ENCODE data around the gene LBX1. TPM values are rescaled to one million over a fixed set of nuclear protein-coding genes. Genes with fewer than 3 reads are reported as not detected.

The LBX1 gene
- total RNA-seq, 1 donor from 2014 or later: 4.7 TPM

- Mint-ChIP-seq H3K9me3 (no peaks in the 10 kb centered on the region), H3K4me3 (peak overlapping the region; percentile 47), H3K27me3 (peaks cover 98% of the 10 kb centered on the region), H3K36me3 (no peaks in the 10 kb centered on the region), H3K27ac (no peak overlapping the region), H3K4me1 (ENCODE audit: unreplicated experiment) (peaks cover 18% of the 10 kb centered on the region)
- no peak for TF ChIP-seq CTCF (conservative IDR thresholded peaks at IDR 0.05)
- no peak for DNase-seq (ENCODE audit: extremely low spot score, unreplicated experiment)
These were observed 6.5 kb upstream of the LBX1 start for GRCh38 chr10:101235766-101236165.

GRCh38 chr10:101234333-101234732 lies 5.1 kb upstream of the LBX1 start:
- no peaks in the 10 kb centered on the region for H3K9me3 Mint-ChIP-seq
- no peak for DNase-seq (ENCODE audit: extremely low spot score, unreplicated experiment)
- no peaks in the 10 kb centered on the region for H3K36me3 Mint-ChIP-seq
- no peak overlapping the region for H3K27ac Mint-ChIP-seq
- H3K4me3 Mint-ChIP-seq: no peak overlapping the region
- H3K27me3 Mint-ChIP-seq: peaks cover 97% of the 10 kb centered on the region
- peaks cover 22% of the 10 kb centered on the region for H3K4me1 Mint-ChIP-seq (ENCODE audit: unreplicated experiment)
- no peak for TF ChIP-seq CTCF (conservative IDR thresholded peaks at IDR 0.05)

GRCh38 chr10:101233863-101234262 lies 4.6 kb upstream of the LBX1 start:
- Mint-ChIP-seq H3K4me3 (no peak overlapping the region), H3K27me3 (peaks cover 96% of the 10 kb centered on the region), H3K4me1 (ENCODE audit: unreplicated experiment) (peaks cover 22% of the 10 kb centered on the region), H3K36me3 (no peaks in the 10 kb centered on the region), H3K27ac (no peak overlapping the region), H3K9me3 (no peaks in the 10 kb centered on the region)
- no peak for TF ChIP-seq CTCF (conservative IDR thresholded peaks at IDR 0.05)
- no peak for DNase-seq (ENCODE audit: extremely low spot score, unreplicated experiment)

GRCh38 chr10:101233443-101233842 lies 4.2 kb upstream of the LBX1 start:
- no peak for TF ChIP-seq CTCF (conservative IDR thresholded peaks at IDR 0.05)
- H3K4me3 Mint-ChIP-seq: no peak overlapping the region

GRCh38 chr10:101231912-101232689 lies 2.8 kb upstream of the LBX1 start:
- Mint-ChIP-seq H3K36me3 (no peaks in the 10 kb centered on the region), H3K4me3 (peak overlapping the region; percentile 3), H3K9me3 (no peaks in the 10 kb centered on the region), H3K27me3 (peaks cover 92% of the 10 kb centered on the region), H3K4me1 (ENCODE audit: unreplicated experiment) (peaks cover 24% of the 10 kb centered on the region), H3K27ac (no peak overlapping the region)
- DNase-seq (ENCODE audit: extremely low spot score, unreplicated experiment): no peak
- no peak for TF ChIP-seq CTCF (conservative IDR thresholded peaks at IDR 0.05)

More at GRCh38 chr10:101233443-101233842, 4.2 kb upstream of the LBX1 start:
- Mint-ChIP-seq H3K36me3 (no peaks in the 10 kb centered on the region), H3K27ac (no peak overlapping the region), H3K27me3 (peaks cover 92% of the 10 kb centered on the region), H3K9me3 (no peaks in the 10 kb centered on the region), H3K4me1 (ENCODE audit: unreplicated experiment) (peaks cover 22% of the 10 kb centered on the region)
- DNase-seq (ENCODE audit: extremely low spot score, unreplicated experiment): no peak
